HEK293T (cell line): ENCODE data around the gene CCDC170.
"Not testable (repeated sequence)": the region's sequence is repeated elsewhere in the genome, so short reads cannot be mapped to it uniquely, and the experiment has no call there.

Source experiments
- CTCF ChIA-PET: fragments of 350-600 bp; formaldehyde crosslinking; extraction: SDS; loops from one replicate; lab custom pipeline; 2021; ENCODE audit warnings: antibody characterized with exemption, inconsistent platforms; lab: Yijun Ruan, JAX
- POLR2A ChIA-PET: fragments of 350-600 bp; formaldehyde crosslinking; extraction: SDS; loops from one replicate; lab custom pipeline; 2020; ENCODE audit warnings: antibody characterized with exemption, inconsistent platforms; lab: Yijun Ruan, JAX
- DNase-seq: peaks from one replicate; pipeline ENCODE4 v3.0.0; 2012; ENCODE audit warnings: mixed read lengths; ENCODE audit errors: extremely low spot score
- ARNT ChIP-seq: fragments of 450-650 bp; IDR thresholded peaks from 2 replicates; pipeline ENCODE4 v1.6.1; 2017; ENCODE audit warnings: mild to moderate bottlenecking
- BHLHE40 ChIP-seq: fragments of 450-650 bp; IDR thresholded peaks from 2 replicates; pipeline ENCODE4 v1.6.1; 2016; ENCODE audit warnings: mild to moderate bottlenecking, moderate library complexity, borderline replicate concordance
- CTBP1 ChIP-seq: fragments of 450-650 bp; IDR thresholded peaks from 2 replicates; pipeline ENCODE4 v1.6.1; 2016; ENCODE audit warnings: borderline replicate concordance
- ELF4 ChIP-seq: fragments of 450-650 bp; IDR thresholded peaks from 2 replicates; pipeline ENCODE4 v1.6.1; 2017; ENCODE audit warnings: antibody characterized with exemption
- FOXA1 ChIP-seq: fragments of 450-650 bp; IDR thresholded peaks from 2 replicates; pipeline ENCODE4 v1.6.1; 2016; ENCODE audit warnings: mild to moderate bottlenecking
- FOXK2 ChIP-seq: fragments of 450-650 bp; IDR thresholded peaks from 2 replicates; pipeline ENCODE4 v1.6.1; 2016; ENCODE audit warnings: mild to moderate bottlenecking
- FOXM1 ChIP-seq: fragments of 450-650 bp; IDR thresholded peaks from 2 replicates; pipeline ENCODE4 v1.6.1; 2017; ENCODE audit warnings: mild to moderate bottlenecking, borderline replicate concordance
- HDGF ChIP-seq: fragments of 450-650 bp; IDR thresholded peaks from 2 replicates; pipeline ENCODE4 v1.6.1; 2017; ENCODE audit warnings: antibody characterized with exemption, borderline replicate concordance
- L3MBTL2 ChIP-seq: fragments of 450-650 bp; conservative IDR thresholded peaks from 2 replicates; pipeline ENCODE4 v1.6.1; 2016; ENCODE audit warnings: mild to moderate bottlenecking
- LEF1 ChIP-seq: fragments of 450-650 bp; IDR thresholded peaks from 2 replicates; pipeline ENCODE4 v1.6.1; 2017; ENCODE audit warnings: mild to moderate bottlenecking, borderline replicate concordance
- NFRKB ChIP-seq: fragments of 450-650 bp; IDR thresholded peaks from 2 replicates; pipeline ENCODE4 v1.6.1; 2016; ENCODE audit warnings: mild to moderate bottlenecking, moderate library complexity
- SP1 ChIP-seq: fragments of 450-650 bp; IDR thresholded peaks from 2 replicates; pipeline ENCODE4 v1.6.1; 2017
- SUZ12 ChIP-seq: fragments of 450-650 bp; IDR thresholded peaks from 2 replicates; pipeline ENCODE4 v1.6.1; 2016; ENCODE audit warnings: mild to moderate bottlenecking
- TARDBP ChIP-seq: fragments of 450-650 bp; IDR thresholded peaks from 2 replicates; pipeline ENCODE4 v1.6.1; 2016
- ZNF384 ChIP-seq: fragments of 450-650 bp; IDR thresholded peaks from 2 replicates; pipeline ENCODE4 v1.6.1; 2016
- TF ChIP-seq, protein P1 (sequence below): fragments of 450-650 bp; IDR thresholded peaks from 2 replicates; pipeline ENCODE4 v1.6.1; 2016

Gene CCDC170, protein sequence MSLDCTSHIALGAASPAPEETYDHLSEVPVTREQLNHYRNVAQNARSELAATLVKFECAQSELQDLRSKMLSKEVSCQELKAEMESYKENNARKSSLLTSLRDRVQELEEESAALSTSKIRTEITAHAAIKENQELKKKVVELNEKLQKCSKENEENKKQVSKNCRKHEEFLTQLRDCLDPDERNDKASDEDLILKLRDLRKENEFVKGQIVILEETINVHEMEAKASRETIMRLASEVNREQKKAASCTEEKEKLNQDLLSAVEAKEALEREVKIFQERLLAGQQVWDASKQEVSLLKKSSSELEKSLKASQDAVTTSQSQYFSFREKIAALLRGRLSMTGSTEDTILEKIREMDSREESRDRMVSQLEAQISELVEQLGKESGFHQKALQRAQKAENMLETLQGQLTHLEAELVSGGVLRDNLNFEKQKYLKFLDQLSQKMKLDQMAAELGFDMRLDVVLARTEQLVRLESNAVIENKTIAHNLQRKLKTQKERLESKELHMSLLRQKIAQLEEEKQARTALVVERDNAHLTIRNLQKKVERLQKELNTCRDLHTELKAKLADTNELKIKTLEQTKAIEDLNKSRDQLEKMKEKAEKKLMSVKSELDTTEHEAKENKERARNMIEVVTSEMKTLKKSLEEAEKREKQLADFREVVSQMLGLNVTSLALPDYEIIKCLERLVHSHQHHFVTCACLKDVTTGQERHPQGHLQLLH

DNA sequence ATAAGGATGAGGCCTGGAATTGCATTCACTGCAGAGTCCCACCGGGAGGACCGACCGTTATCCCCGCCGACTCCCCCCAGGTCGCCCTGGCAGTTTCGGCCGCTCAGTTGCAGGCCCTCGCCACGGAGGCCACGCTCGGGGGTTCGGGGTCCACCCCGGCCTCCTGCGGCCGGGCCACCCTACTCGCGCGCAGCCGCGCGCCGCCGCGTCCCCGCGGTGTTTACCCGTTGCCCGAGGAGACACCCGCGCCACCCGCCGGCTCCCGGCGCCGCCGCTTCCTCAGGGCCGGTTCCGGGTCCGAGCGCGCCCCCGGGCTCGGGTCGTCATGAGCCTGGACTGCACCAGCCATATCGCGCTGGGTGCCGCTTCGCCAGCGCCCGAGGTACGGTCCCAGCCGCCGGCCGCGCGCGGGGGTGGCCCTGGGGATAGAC, at the start of gene CCDC170:
TSS of gene CCDC170 (plus strand) at position 214 of the 431 bp plus-strand sequence. CDS start at position 326, 112 bp downstream.
- ChIA-PET CTCF (no interaction called here), POLR2A (no interaction called here)
- TF ChIP-seq SP1 (no peak), FOXA1 (no peak), LEF1 (no peak), BHLHE40 (no peak), L3MBTL2 (no peak), SUZ12 (no peak), ELF4 (no peak), NFRKB (no peak), TARDBP (no peak), HDGF (no peak), FOXM1 (no peak), ZNF384 (no peak), CTBP1 (no peak), ARNT (no peak), FOXK2 (no peak)
- TF ChIP-seq, protein P1, sequence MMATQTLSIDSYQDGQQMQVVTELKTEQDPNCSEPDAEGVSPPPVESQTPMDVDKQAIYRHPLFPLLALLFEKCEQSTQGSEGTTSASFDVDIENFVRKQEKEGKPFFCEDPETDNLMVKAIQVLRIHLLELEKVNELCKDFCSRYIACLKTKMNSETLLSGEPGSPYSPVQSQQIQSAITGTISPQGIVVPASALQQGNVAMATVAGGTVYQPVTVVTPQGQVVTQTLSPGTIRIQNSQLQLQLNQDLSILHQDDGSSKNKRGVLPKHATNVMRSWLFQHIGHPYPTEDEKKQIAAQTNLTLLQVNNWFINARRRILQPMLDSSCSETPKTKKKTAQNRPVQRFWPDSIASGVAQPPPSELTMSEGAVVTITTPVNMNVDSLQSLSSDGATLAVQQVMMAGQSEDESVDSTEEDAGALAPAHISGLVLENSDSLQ = no peak
- peak; percentile 69 for DNase-seq

DNA sequence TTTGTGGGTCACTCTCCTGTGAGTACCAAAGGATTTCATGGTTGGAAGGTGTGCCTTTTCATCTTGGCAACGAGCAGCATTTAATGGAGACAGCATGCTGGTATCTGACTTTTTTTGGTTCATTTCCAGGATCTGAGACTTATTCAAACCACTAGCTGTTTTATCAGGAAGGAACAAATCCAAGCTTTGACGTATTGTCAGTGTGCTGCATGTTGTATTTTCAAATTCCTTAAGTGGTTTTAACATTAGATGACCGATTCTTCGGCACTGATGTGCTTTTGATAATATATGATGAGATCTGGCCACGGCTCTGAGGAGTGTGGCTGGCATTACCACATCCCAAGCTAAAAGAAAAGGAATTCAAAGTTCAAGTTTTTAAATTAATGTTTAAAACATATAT, 48.3 kb upstream of the CCDC170 start:
- DNase-seq = no peak
- ChIA-PET POLR2A (no interaction called here), CTCF (no interaction called here)
- TF ChIP-seq NFRKB (no peak), FOXA1 (no peak), BHLHE40 (no peak), HDGF (no peak), LEF1 (no peak), L3MBTL2 (no peak), FOXK2 (no peak), ZNF384 (no peak), ELF4 (no peak), FOXM1 (no peak), TARDBP (no peak), CTBP1 (no peak), ARNT (no peak)
- TF ChIP-seq, protein P1 = no peak

DNA sequence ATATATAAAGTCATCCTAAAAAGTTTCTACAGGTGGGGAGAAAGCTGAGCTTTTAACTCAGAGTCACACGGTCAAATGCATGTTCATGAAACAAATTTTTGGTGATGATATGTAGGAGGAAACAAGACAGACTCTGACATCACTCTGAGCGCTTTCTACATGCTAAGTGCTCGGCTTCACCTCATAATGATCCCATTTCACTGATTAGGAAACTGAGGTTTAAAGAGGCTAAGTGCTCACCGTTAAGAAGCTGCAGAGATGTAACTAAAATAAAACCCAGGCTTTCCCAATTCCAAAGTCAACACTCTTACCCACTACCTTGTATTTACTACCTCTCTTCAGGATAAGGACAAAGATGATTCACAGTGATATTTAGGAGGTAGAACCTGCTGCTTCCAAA, 46.6 kb upstream of the CCDC170 start:
- TF ChIP-seq L3MBTL2 = no peak
- no peak for TF ChIP-seq NFRKB
- no peak for TF ChIP-seq ZNF384
- ChIA-PET CTCF (no interaction called here), POLR2A (no interaction called here)

DNA sequence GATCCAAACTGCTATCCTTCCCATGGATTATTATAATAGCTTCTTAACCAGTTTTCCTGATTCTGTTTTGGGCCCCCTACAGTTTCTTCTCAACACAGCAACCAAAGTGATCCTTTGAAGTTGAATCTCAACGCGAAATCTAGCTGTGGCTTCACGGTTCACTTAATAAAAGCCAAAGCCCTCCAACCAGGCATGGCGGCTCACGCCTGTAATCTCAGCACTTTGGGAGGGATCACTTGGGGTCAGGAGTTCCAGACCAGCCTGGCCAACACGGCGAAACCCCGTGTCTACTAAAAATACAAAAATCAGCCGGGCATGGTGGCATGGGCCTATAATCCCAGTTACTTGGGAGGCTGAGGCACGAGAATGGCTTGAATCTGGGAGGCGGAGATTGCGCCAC, 45.2 kb upstream of the CCDC170 start:
- TF ChIP-seq ZNF384 (no peak), ARNT (no peak), FOXK2 (no peak), NFRKB (no peak), BHLHE40 (no peak), FOXM1 (no peak), HDGF (no peak), LEF1 (no peak), FOXA1 (no peak), CTBP1 (no peak), L3MBTL2 (no peak), SP1 (no peak)
- TF ChIP-seq, protein P1 = no peak
- no peak for DNase-seq
- ChIA-PET POLR2A (no interaction called here), CTCF (no interaction called here)

More for the DNA sequence above, 46.6 kb upstream of the CCDC170 start:
- DNase-seq = no peak

DNA sequence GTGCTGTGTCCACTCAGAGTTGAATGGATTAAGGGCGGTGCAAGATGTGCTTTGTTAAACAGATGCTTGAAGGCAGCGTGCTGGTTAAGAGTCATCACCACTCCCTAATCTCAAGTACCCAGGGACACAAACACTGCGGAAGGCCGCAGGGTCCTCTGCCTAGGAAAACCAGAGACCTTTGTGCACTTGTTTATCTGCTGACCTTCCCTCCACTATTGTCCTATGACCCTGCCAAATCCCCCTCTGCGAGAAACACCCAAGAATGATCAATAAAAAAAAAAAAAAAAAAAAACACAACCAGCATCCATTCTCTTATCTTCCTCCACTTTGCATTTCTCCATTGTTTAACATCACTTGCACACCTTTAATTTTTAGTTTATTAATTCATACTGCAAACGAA, 42.9 kb upstream of the CCDC170 start:
- TF ChIP-seq ZNF384 = peak; percentile 59; the same call in 1 of the 2 replicates
- CTCF ChIA-PET = interaction anchor here (0.7 to 1.0 kb wide), 2 partner anchors 18 to 46 kb away, joined by 3 read pairs; no protein-coding TSS in a partner anchor
- DNase-seq = not testable (repeated sequence)
- POLR2A ChIA-PET = interaction anchor here (1.5 to 1.9 kb wide), 4 partner anchors 11 to 61 kb away, joined by 5 to 11 read pairs (median 6); no protein-coding TSS in a partner anchor
